Endothelial cell of umbilical vein (primary cell): Measurements from ENCODE around the gene CCDC187. TPM values are rescaled to one million over a fixed set of nuclear protein-coding genes. Genes with fewer than 3 reads are reported as not detected.

Experiments used
- BruUV-seq: library from RNA; stranded (reverse); fragments of 400-500 nt; replicated peaks from 2 replicates; lab custom pipeline; 2021; lab: Mats Ljungman, UMichigan
- CTCF ChIA-PET: fragments of 300-600, 350-600 bp; sonication (Branson Sonifier 250); formaldehyde crosslinking; loops from one replicate; lab custom pipeline; 2021; ENCODE audit warnings: antibody characterized with exemption, inconsistent platforms; lab: Charles Lee
- POLR2A ChIA-PET: fragments of 300-600, 350-600 bp; sonication (Branson Sonifier 250); formaldehyde crosslinking; loops from one replicate; lab custom pipeline; 2021; ENCODE audit warnings: antibody characterized with exemption, inconsistent platforms; lab: Charles Lee
- DNase-seq: peaks from one replicate; pipeline ENCODE4 v3.0.0-alpha.2; 2011; ENCODE audit warnings: low read depth, low spot score
- FAIRE-seq: peaks from 2 replicates; lab custom pipeline; 2011; peaks lifted over from hg19 to GRCh38; lab: Jason Lieb, UNC
- H2AFZ ChIP-seq: 2 replicates; pipeline ENCODE4 v1.6.0; 2012; ENCODE audit warnings: low read depth, low read length, control low read depth, inconsistent platforms
- H3K27ac ChIP-seq: 2 replicates; pipeline ENCODE4 v1.5.1; 2011; ENCODE audit warnings: low read depth, mild to moderate bottlenecking, control low read depth, low read length, moderate library complexity; ENCODE audit not compliant: insufficient read depth
- H3K27me3 ChIP-seq, 2 experiments: 2 replicates each; pipeline versions ENCODE4 v1.6.0 to v1.6.1; 2011; ENCODE audit warnings: low read length in 2 of 2, mixed read lengths in 1 of 2; ENCODE audit not compliant: control insufficient read depth in 2 of 2, insufficient read depth in 2 of 2
- H3K36me3 ChIP-seq, 2 experiments: 2 replicates in 1 of 2; 3 replicates in 1 of 2; pipeline ENCODE4 v1.5.1; 2011; ENCODE audit warnings: low read length in 2 of 2, mild to moderate bottlenecking in 1 of 2, moderate library complexity in 1 of 2; ENCODE audit not compliant: control insufficient read depth in 2 of 2, insufficient read depth in 2 of 2; ENCODE audit errors: extremely low read depth in 1 of 2
- H3K4me1 ChIP-seq: 3 replicates; pipeline ENCODE4 v1.5.1; 2011; ENCODE audit warnings: mild to moderate bottlenecking, low read length; ENCODE audit not compliant: control insufficient read depth, insufficient read depth; ENCODE audit errors: extremely low read depth
- H3K4me2 ChIP-seq: 2 replicates; pipeline ENCODE4 v1.6.1; 2011; ENCODE audit warnings: low read length, control low read depth, mixed read lengths; ENCODE audit not compliant: insufficient read depth
- H3K4me3 ChIP-seq, 3 experiments: fragments of 200-600 bp in 1 of 3; sonication (generic), shearing (Covaris generic) in 1 of 3; replicated peaks in 1 of 3; 2 replicates each; pipeline ENCODE4 v1.5.1; 2011 to 2016; ENCODE audit warnings: control low read depth in 3 of 3, low read length in 3 of 3, mild to moderate bottlenecking in 2 of 3, inconsistent platforms in 1 of 3, low read depth in 1 of 3, moderate library complexity in 1 of 3; ENCODE audit not compliant: insufficient read depth in 1 of 3
- H3K79me2 ChIP-seq: 2 replicates; pipeline ENCODE4 v1.6.0; 2012; ENCODE audit warnings: low read length, inconsistent platforms; ENCODE audit not compliant: control insufficient read depth, insufficient read depth
- H3K9ac ChIP-seq: replicated peaks from 2 replicates; pipeline ENCODE3; 2011; ENCODE audit warnings: low read length, control low read depth; ENCODE audit not compliant: insufficient read depth; ENCODE audit errors: extremely low read depth
- H3K9me1 ChIP-seq: replicated peaks from 3 replicates; pipeline ENCODE4 v1.6.0; 2011; ENCODE audit warnings: mild to moderate bottlenecking, low read length; ENCODE audit not compliant: control insufficient read depth, insufficient read depth; ENCODE audit errors: extremely low read depth
- H3K9me3 ChIP-seq: replicated peaks from 2 replicates; pipeline ENCODE4 v1.5.1; 2012; ENCODE audit warnings: low read length, inconsistent platforms; ENCODE audit not compliant: control insufficient read depth, insufficient read depth
- H4K20me1 ChIP-seq: replicated peaks from 2 replicates; pipeline ENCODE3; 2011; ENCODE audit warnings: mild to moderate bottlenecking, low read length; ENCODE audit not compliant: control insufficient read depth, insufficient read depth; ENCODE audit errors: extremely low read depth
- CTCF ChIP-seq, 2 donors: IDR thresholded peaks; 1 replicate in 1 of 2; 2 replicates in 1 of 2; pipeline ENCODE4 v1.5.1; 2011; ENCODE audit warnings: low read length in 2 of 2, mild to moderate bottlenecking in 2 of 2, moderate library complexity in 2 of 2, control low read depth in 1 of 2, inconsistent platforms in 1 of 2, low read depth in 1 of 2; ENCODE audit not compliant: insufficient read depth in 1 of 2; ENCODE audit errors: extremely low read depth in 1 of 2
- EZH2 ChIP-seq: IDR thresholded peaks from 2 replicates; pipeline ENCODE4 v1.6.1; 2012; ENCODE audit warnings: borderline replicate concordance, low read depth, mild to moderate bottlenecking, moderate library complexity, low read length, inconsistent platforms; ENCODE audit not compliant: severe bottlenecking
- FOS ChIP-seq: IDR thresholded peaks from 2 replicates; pipeline ENCODE4 v1.6.1; 2011; ENCODE audit warnings: mild to moderate bottlenecking, low read length, moderate library complexity, borderline replicate concordance; ENCODE audit not compliant: insufficient read depth
- GATA2 ChIP-seq: IDR thresholded peaks from 2 replicates; pipeline ENCODE4 v1.7.0; 2011; ENCODE audit warnings: low read depth, mild to moderate bottlenecking, moderate library complexity, mixed read lengths, low read length; ENCODE audit not compliant: insufficient read length, insufficient read depth
- JUN ChIP-seq: IDR thresholded peaks from 2 replicates; pipeline ENCODE4 v1.6.1; 2011; ENCODE audit warnings: borderline replicate concordance, low read depth; ENCODE audit not compliant: insufficient read length, insufficient read depth
- MAX ChIP-seq: IDR thresholded peaks from 2 replicates; pipeline ENCODE4 v1.6.1; 2011; ENCODE audit not compliant: insufficient read depth, insufficient read length
- MYC ChIP-seq: IDR thresholded peaks from one replicate; pipeline ENCODE4 v1.6.1; 2011; ENCODE audit warnings: mild to moderate bottlenecking, low read depth, low read length
- POLR2A ChIP-seq: IDR thresholded peaks from 2 replicates; pipeline ENCODE4 v1.6.1; 2012; ENCODE audit warnings: low read depth, mild to moderate bottlenecking, control low read depth, low read length
- POLR2AphosphoS5 ChIP-seq: IDR thresholded peaks from 2 replicates; pipeline ENCODE4 v1.6.1; 2012; ENCODE audit warnings: low read depth, mild to moderate bottlenecking, control low read depth, low read length, moderate library complexity; ENCODE audit not compliant: insufficient read depth
- dilution Hi-C: fragments of 300-500 bp; cut with MboI; formaldehyde crosslinking; loops from one replicate; pipeline ENCODE4 v1.15.0; 2019; ENCODE audit warnings: low sequenced_read_pairs; ENCODE audit not compliant: extremely low pct_ligation_motif_present
- intact Hi-C: fragments of 100-400 bp; cut with micrococcal nuclease; formaldehyde crosslinking; loops from one replicate; pipeline ENCODE4 v1.10.0; 2022
- polyA plus RNA-seq, 4 experiments: library from polyadenylated mRNA; depleted of rRNA in 3 of 4; stranded (reverse) in 3 of 4; unstranded in 1 of 4; fragments of >200 nt; gene quantifications; 2 replicates each; pipeline versions ENCODE4 v1.2.1 to v1.2.3, GENCODE V29; 2011 to 2012; ENCODE audit warnings: missing spikeins in 1 of 4
- total RNA-seq: library from RNA; stranded (reverse); gene quantifications from 2 replicates; pipeline ENCODE4 v1.2.3, GENCODE V29; 2021

CCDC187 gene
- total and polyA plus RNA-seq, 2 donors (not counting 3 experiments of a cell fraction or from before 2014, with no cell fraction given), result not detected

GRCh38 chr9:136344544-136345280 is 40.8 kb upstream of the CCDC187 start:
- no peak for FAIRE-seq
- intact Hi-C loops, result no loop called here

GRCh38 chr9:136343884-136344269 is 40.0 kb upstream of the CCDC187 start:
- H2AFZ ChIP-seq, result no peak overlapping the region
- no TSS peak for BruUV-seq
- no peaks in the 10 kb centered on the region for H4K20me1 ChIP-seq
- no peaks in the 10 kb centered on the region for H3K9me3 ChIP-seq
- no peaks in the 10 kb centered on the region for H3K79me2 ChIP-seq
- intact Hi-C loops, result loop anchor here (2.0 kb wide), 1 partner anchor 31 kb away; no protein-coding TSS in a partner anchor
- ChIA-PET CTCF (interaction anchor here (0.6 to 2.9 kb wide), 3 partner anchors 20 to 66 kb away, joined by 3 to 25 read pairs (median 3); partner anchors contain the start of gene DNLZ), POLR2A (no interaction called here)
- FAIRE-seq (no peak), DNase-seq (no peak)
- H3K4me2 ChIP-seq, result no peak overlapping the region
- H3K36me3 ChIP-seq, result peaks cover 3 to 6% of the 10 kb centered on the region in 2 experiments
- no peak overlapping the region for H3K4me3 ChIP-seq
- no peak for TF ChIP-seq CTCF (IDR thresholded peaks at IDR 0.05; ENCODE audit: extremely low read depth in 1 of 2, insufficient read depth in 1 of 2, low read depth in 1 of 2, low read length in 2 of 2)
- no peak for TF ChIP-seq MYC
- TF ChIP-seq JUN, result no peak
- no peak for TF ChIP-seq POLR2AphosphoS5
- no peak for TF ChIP-seq EZH2
- no peak for TF ChIP-seq FOS
- TF ChIP-seq MAX, result no peak
- TF ChIP-seq POLR2A, result no peak
- no peak for TF ChIP-seq GATA2
- dilution Hi-C loops, result no loop called here
- H3K27ac ChIP-seq, result no peak overlapping the region
- H3K9ac ChIP-seq, result no peak overlapping the region
- peaks cover 10% of the 10 kb centered on the region for H3K4me1 ChIP-seq
- H3K9me1 ChIP-seq, result no peaks in the 10 kb centered on the region
- H3K27me3 ChIP-seq, result no peaks in the 10 kb centered on the region

More at GRCh38 chr9:136344544-136345280, 40.8 kb upstream of the CCDC187 start:
- Histone ChIP-seq H3K27ac (no peak overlapping the region), H3K79me2 (no peaks in the 10 kb centered on the region), H3K36me3 (peaks cover 2 to 6% of the 10 kb centered on the region in 2 experiments), H3K27me3 (no peaks in the 10 kb centered on the region), H3K4me3 (no peak overlapping the region), H3K9me1 (no peaks in the 10 kb centered on the region), H3K4me1 (peaks cover 10% of the 10 kb centered on the region), H3K9me3 (no peaks in the 10 kb centered on the region), H3K9ac (no peak overlapping the region), H3K4me2 (no peak overlapping the region), H2AFZ (no peak overlapping the region), H4K20me1 (no peaks in the 10 kb centered on the region)
- DNase-seq, result no peak
- BruUV-seq, result no TSS peak
- ChIA-PET POLR2A (no interaction called here), CTCF (interaction anchor here (0.6 to 2.9 kb wide), 5 partner anchors 13 to 65 kb away, joined by 3 to 25 read pairs (median 3); partner anchors contain the start of gene DNLZ)
- dilution Hi-C loops, result no loop called here
- TF ChIP-seq POLR2A (no peak), MYC (no peak), JUN (no peak), FOS (no peak), POLR2AphosphoS5 (peak; percentile 45), EZH2 (no peak), MAX (no peak)
